ENCODE measurements around the gene OGDHL. TPM values are rescaled to one million over a fixed set of nuclear protein-coding genes. Genes with fewer than 3 reads are reported as not detected.
A peak's percentile ranks its signal among the peaks of the same experiment; 100 is the strongest.

The OGDHL gene
- total RNA-seq, 1 donor from 2014 or later, result not detected

GRCh38 chr10:49761201-49761788 is 828 bp downstream of the OGDHL start:
- intact Hi-C loops (cut with DNase I), result no loop called here
- peak overlapping the region in 1 of 2 donors; percentile 55 for H3K4me3 ChIP-seq
- H3K4me1 ChIP-seq, result no peaks in the 10 kb centered on the region
- no peaks in the 10 kb centered on the region for H3K27me3 ChIP-seq
- H3K36me3 ChIP-seq, result no peaks in the 10 kb centered on the region
- no peak overlapping the region for H3K27ac ChIP-seq
- no peaks in the 10 kb centered on the region for H3K9me3 ChIP-seq
- no peak for TF ChIP-seq CTCF (IDR thresholded peaks at IDR 0.05)
- DNase-seq (ENCODE audit: low spot score in 2 of 2), result no peak

GRCh38 chr10:49760789-49761188 is 1.3 kb downstream of the OGDHL start:
- H3K36me3 ChIP-seq, result no peaks in the 10 kb centered on the region
- H3K4me1 ChIP-seq, result no peaks in the 10 kb centered on the region
- TF ChIP-seq CTCF (IDR thresholded peaks at IDR 0.05), result no peak
- H3K4me3 ChIP-seq, result no peak overlapping the region
- no peaks in the 10 kb centered on the region for H3K9me3 ChIP-seq
- no peak overlapping the region for H3K27ac ChIP-seq
- no peaks in the 10 kb centered on the region for H3K27me3 ChIP-seq
- DNase-seq (ENCODE audit: low spot score in 2 of 2), result no peak
- intact Hi-C loops (cut with DNase I), result no loop called here

- no peak for TF ChIP-seq CTCF (IDR thresholded peaks at IDR 0.05)
- Histone ChIP-seq H3K9me3 (no peaks in the 10 kb centered on the region), H3K4me1 (no peaks in the 10 kb centered on the region), H3K27me3 (no peaks in the 10 kb centered on the region), H3K4me3 (no peak overlapping the region), H3K36me3 (no peaks in the 10 kb centered on the region), H3K27ac (no peak overlapping the region)
- intact Hi-C loops (cut with DNase I), result no loop called here
- peak in 1 of 2 donors; percentile 28 for DNase-seq (ENCODE audit: low spot score in 2 of 2)
Observed at GRCh38 chr10:49759787-49760551, 2.2 kb downstream of the OGDHL start.

GRCh38 chr10:49758249-49758930 is 3.7 kb downstream of the OGDHL start:
- no peak for TF ChIP-seq CTCF (IDR thresholded peaks at IDR 0.05)

GRCh38 chr10:49756641-49757040 is 5.5 kb downstream of the OGDHL start:
- no peak for TF ChIP-seq CTCF (IDR thresholded peaks at IDR 0.05)
- no peak overlapping the region for H3K27ac ChIP-seq
- H3K4me3 ChIP-seq, result no peak overlapping the region
- no peaks in the 10 kb centered on the region for H3K9me3 ChIP-seq
- no peaks in the 10 kb centered on the region for H3K4me1 ChIP-seq
- H3K27me3 ChIP-seq, result no peaks in the 10 kb centered on the region
- H3K36me3 ChIP-seq, result no peaks in the 10 kb centered on the region
- intact Hi-C loops (cut with DNase I), result no loop called here
- peak in 1 of 2 donors; percentile 39 for DNase-seq (ENCODE audit: low spot score in 2 of 2)

More at GRCh38 chr10:49758249-49758930, 3.7 kb downstream of the OGDHL start:
- Histone ChIP-seq H3K4me1 (no peaks in the 10 kb centered on the region), H3K27me3 (no peaks in the 10 kb centered on the region), H3K27ac (no peak overlapping the region), H3K36me3 (no peaks in the 10 kb centered on the region), H3K9me3 (no peaks in the 10 kb centered on the region), H3K4me3 (no peak overlapping the region)
- intact Hi-C loops (cut with DNase I), result no loop called here
- peak in 1 of 2 donors; percentile 44 for DNase-seq (ENCODE audit: low spot score in 2 of 2)
